Testis (tissue), 3 donors: ENCODE data around the gene TUBB2A. TPM values are rescaled to one million over a fixed set of nuclear protein-coding genes. Genes with fewer than 3 reads are reported as not detected.

Source experiments
- DNase-seq: peaks from one replicate; pipeline ENCODE4 v3.0.0-alpha.2; 2019
- H3K27ac ChIP-seq, 2 donors: fragments of 200-600 bp; sonication (generic); one replicate each; pipeline ENCODE4 v1.5.1; 2019
- H3K27me3 ChIP-seq: fragments of 200-600 bp; sonication (generic); one replicate; pipeline ENCODE4 v1.5.1; 2019
- H3K36me3 ChIP-seq: fragments of 200-600 bp; sonication (generic); one replicate; pipeline ENCODE4 v1.5.1; 2017; ENCODE audit warnings: low read depth; ENCODE audit errors: missing control alignments
- H3K4me1 ChIP-seq: fragments of 200-600 bp; sonication (generic); one replicate; pipeline ENCODE4 v1.5.1; 2019
- H3K4me3 ChIP-seq, 2 donors: fragments of 200-600 bp; sonication (generic); one replicate each; pipeline ENCODE4 v1.5.1; 2017 to 2019
- H3K9me3 ChIP-seq: fragments of 200-600 bp; sonication (generic); one replicate; pipeline ENCODE4 v1.5.1; 2017
- POLR2A ChIP-seq: fragments of 450-650 bp; IDR thresholded peaks from one replicate; pipeline ENCODE4 v1.6.1; 2017; ENCODE audit warnings: antibody characterized with exemption, mild to moderate bottlenecking, moderate library complexity
- WGBS, 2 donors: methylation state at CpG; one replicate each; pipeline ENCODE4 v1.1.5; 2018; 5-methylcytosine and 5-hydroxymethylcytosine counted together
- intact Hi-C: fragments of 100-400 bp; cut with DNase I; formaldehyde crosslinking; loops from one replicate; pipeline ENCODE4 v1.15.1; 2023; ENCODE audit warnings: low total_unique reads
- polyA plus RNA-seq: library from polyadenylated mRNA; stranded (reverse); fragments of 350-450 nt; fragmentation: Illumina TruSeq; extraction: RNeasy Lipid Tissue Mini Kit (QIAGEN cat#74804); gene quantifications from one replicate; pipeline ENCODE4 v1.2.3, GENCODE V29; 2014; ENCODE audit warnings: low read depth, low replicate concordance; ENCODE audit not compliant: insufficient read depth
- total RNA-seq, 2 donors: library from RNA; depleted of rRNA; stranded (reverse); fragments of >200 nt; gene quantifications; one replicate each; pipeline ENCODE4 v1.2.3, GENCODE V29; 2016
- TF ChIP-seq, protein P1 (sequence below), 3 experiments: fragments of 450-650 bp in 2 of 3; fragments of 200-600 bp in 1 of 3; sonication (generic) in 1 of 3; IDR thresholded peaks; one replicate each; pipeline ENCODE4 v1.5.1; 2016 to 2019; ENCODE audit warnings: antibody characterized with exemption in 3 of 3, mild to moderate bottlenecking in 2 of 3, moderate library complexity in 1 of 3

Gene TUBB2A
- total and polyA plus RNA-seq, 3 donors from 2014 or later = 13.5 to 23.7 (median 17.7) TPM

DNA sequence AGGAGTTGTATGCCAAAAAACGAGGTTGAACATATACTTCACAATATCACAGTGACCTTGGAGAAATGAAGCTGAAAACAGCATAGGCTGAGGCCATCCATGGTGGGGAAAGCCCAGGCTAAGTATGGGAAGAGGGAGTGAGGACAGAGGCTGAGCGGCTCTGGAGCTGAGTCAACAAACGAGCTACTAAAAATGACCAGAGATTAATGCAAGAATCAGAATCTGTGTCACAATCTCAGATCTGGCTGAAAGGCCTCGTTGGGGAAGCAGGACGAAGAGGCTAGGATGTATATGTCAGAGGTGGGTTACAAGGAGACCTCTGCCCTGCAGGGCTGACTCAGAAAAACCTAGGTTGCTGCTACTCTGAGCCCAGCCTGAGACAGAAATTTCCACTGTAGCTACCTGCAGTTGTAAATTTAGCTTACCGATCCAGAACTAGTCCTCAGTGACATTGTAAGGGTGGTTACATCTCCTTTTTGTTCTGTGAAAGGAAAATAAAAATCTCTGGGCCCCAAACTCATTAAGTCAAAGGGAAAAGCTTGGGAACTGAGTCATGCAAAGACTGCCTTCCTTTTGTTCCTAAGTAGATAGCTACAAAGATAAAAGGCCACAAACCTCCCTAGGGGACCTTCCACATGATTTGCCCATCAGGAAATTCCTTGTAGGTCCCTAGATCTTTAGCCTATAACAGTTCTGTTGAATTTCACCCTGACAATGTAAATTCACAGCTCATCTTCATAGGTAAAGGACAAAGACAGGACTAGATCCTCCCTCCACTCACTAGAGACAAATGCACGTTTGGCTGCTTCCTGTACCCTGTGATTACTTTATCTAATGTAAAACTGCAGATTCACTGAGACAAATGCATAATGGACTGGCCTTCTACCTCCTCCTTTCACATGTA is 8.5 kb upstream of the TUBB2A start:
- no peak for TF ChIP-seq POLR2A
- TF ChIP-seq, protein P1, sequence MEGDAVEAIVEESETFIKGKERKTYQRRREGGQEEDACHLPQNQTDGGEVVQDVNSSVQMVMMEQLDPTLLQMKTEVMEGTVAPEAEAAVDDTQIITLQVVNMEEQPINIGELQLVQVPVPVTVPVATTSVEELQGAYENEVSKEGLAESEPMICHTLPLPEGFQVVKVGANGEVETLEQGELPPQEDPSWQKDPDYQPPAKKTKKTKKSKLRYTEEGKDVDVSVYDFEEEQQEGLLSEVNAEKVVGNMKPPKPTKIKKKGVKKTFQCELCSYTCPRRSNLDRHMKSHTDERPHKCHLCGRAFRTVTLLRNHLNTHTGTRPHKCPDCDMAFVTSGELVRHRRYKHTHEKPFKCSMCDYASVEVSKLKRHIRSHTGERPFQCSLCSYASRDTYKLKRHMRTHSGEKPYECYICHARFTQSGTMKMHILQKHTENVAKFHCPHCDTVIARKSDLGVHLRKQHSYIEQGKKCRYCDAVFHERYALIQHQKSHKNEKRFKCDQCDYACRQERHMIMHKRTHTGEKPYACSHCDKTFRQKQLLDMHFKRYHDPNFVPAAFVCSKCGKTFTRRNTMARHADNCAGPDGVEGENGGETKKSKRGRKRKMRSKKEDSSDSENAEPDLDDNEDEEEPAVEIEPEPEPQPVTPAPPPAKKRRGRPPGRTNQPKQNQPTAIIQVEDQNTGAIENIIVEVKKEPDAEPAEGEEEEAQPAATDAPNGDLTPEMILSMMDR (IDR thresholded peaks at IDR 0.05) = no peak
- no peak for DNase-seq
- H3K27ac ChIP-seq = no peak overlapping the region
- H3K36me3 ChIP-seq = no peaks in the 10 kb centered on the region
- no peaks in the 10 kb centered on the region for H3K4me1 ChIP-seq
- WGBS, 2 donors = 71 to 75% methylated on average over 7 of the region's 7 CpGs
- H3K4me3 ChIP-seq = no peak overlapping the region
- intact Hi-C loops = loop anchor here (10.0 kb wide), 1 partner anchor 89 kb away; the partner anchor contains the start of gene PSMG4
- H3K9me3 ChIP-seq = no peaks in the 10 kb centered on the region
- no peaks in the 10 kb centered on the region for H3K27me3 ChIP-seq

GRCh38 chr6:3164388-3164787 is 7.0 kb upstream of the TUBB2A start:
- intact Hi-C loops = loop anchor here (10.0 kb wide), 1 partner anchor 90 kb away; the partner anchor contains the start of gene PSMG4
- no peak for DNase-seq
- no peaks in the 10 kb centered on the region for H3K27me3 ChIP-seq
- TF ChIP-seq, protein P1 (IDR thresholded peaks at IDR 0.05) = no peak
- no peak for TF ChIP-seq POLR2A
- no peaks in the 10 kb centered on the region for H3K4me1 ChIP-seq
- H3K27ac ChIP-seq = no peak overlapping the region
- no peak overlapping the region for H3K4me3 ChIP-seq
- H3K9me3 ChIP-seq = no peaks in the 10 kb centered on the region
- WGBS, 2 donors = 86 to 90% methylated on average over 6 of the region's 6 CpGs
- H3K36me3 ChIP-seq = no peaks in the 10 kb centered on the region

GRCh38 chr6:3163248-3163594 is 5.9 kb upstream of the TUBB2A start:
- Histone ChIP-seq H3K4me1 (no peaks in the 10 kb centered on the region), H3K4me3 (peak overlapping the region; percentile 61 to 65), H3K27ac (peak overlapping the region in 1 of 2 donors; percentile 84), H3K27me3 (no peaks in the 10 kb centered on the region), H3K9me3 (no peaks in the 10 kb centered on the region), H3K36me3 (no peaks in the 10 kb centered on the region)
- TF ChIP-seq, protein P1 (IDR thresholded peaks at IDR 0.05) = no peak
- TF ChIP-seq POLR2A = no peak
- intact Hi-C loops = loop anchor here (10.0 kb wide), 1 partner anchor 92 kb away; the partner anchor contains the start of gene PSMG4
- no peak for DNase-seq
- WGBS, 2 donors = 20 to 33% methylated on average over 10 to 13 of the region's 13 CpGs

GRCh38 chr6:3162565-3163247 is 5.4 kb upstream of the TUBB2A start:
- WGBS, 2 donors = 0 to 1% methylated on average over 10 to 47 of the region's 74 CpGs
- H3K27me3 ChIP-seq = no peaks in the 10 kb centered on the region
- H3K27ac ChIP-seq = peak overlapping the region; percentile 27 to 84
- no peaks in the 10 kb centered on the region for H3K4me1 ChIP-seq
- no peaks in the 10 kb centered on the region for H3K9me3 ChIP-seq
- TF ChIP-seq, protein P1 (IDR thresholded peaks at IDR 0.05) = no peak
- no peak for TF ChIP-seq POLR2A
- peak; percentile 83 for DNase-seq
- peak overlapping the region; percentile 61 to 65 for H3K4me3 ChIP-seq
- H3K36me3 ChIP-seq = no peaks in the 10 kb centered on the region
- intact Hi-C loops = loop anchor here (10.0 kb wide), 1 partner anchor 92 kb away; the partner anchor contains the start of gene PSMG4
